ES-I3 (cell line): ENCODE data around the gene TBC1D7.

ENCODE experiments used
- H3K36me3 ChIP-seq: 2 replicates; pipeline ENCODE4 v1.6.1; 2013; ENCODE audit warnings: mild to moderate bottlenecking, low read length, control low read depth, moderate library complexity; ENCODE audit not compliant: insufficient read depth
- H3K4me1 ChIP-seq: 2 replicates; pipeline ENCODE4 v1.6.1; 2013; ENCODE audit warnings: mild to moderate bottlenecking, control low read depth, low read length; ENCODE audit not compliant: insufficient read depth
- H3K9ac ChIP-seq: 2 replicates; pipeline ENCODE4 v1.6.1; 2013; ENCODE audit warnings: low read depth, mild to moderate bottlenecking, low read length, moderate library complexity
- H3K9me3 ChIP-seq: 2 replicates; pipeline ENCODE4 v1.6.1; 2013; ENCODE audit warnings: mild to moderate bottlenecking, low read length, moderate library complexity; ENCODE audit not compliant: control insufficient read depth, insufficient read depth

Gene TBC1D7

DNA sequence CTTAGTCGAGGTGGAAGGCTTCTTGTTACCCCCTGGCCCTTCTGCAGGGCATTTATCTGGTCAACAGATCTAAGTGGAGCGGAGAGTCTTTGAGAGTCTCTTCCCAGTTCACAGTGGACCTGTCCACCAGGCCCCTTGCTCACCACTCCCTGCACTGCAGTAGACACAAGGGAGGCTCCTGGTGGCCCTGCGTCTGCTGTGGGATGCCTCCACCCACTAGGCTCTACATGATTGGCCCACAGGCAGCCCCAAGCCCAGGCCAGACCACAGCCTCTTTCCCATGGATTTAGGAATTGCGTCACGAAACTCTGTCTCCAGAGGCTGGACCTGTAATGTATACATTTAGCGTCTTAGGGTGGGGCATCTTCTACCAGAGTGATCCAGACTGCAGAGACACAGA lies 28.4 kb downstream of the TBC1D7 start:
- H3K4me1 ChIP-seq = no peaks in the 10 kb centered on the region
- no peak overlapping the region for H3K9ac ChIP-seq
- H3K9me3 ChIP-seq = no peaks in the 10 kb centered on the region
- H3K36me3 ChIP-seq = peaks cover 15% of the 10 kb centered on the region

DNA sequence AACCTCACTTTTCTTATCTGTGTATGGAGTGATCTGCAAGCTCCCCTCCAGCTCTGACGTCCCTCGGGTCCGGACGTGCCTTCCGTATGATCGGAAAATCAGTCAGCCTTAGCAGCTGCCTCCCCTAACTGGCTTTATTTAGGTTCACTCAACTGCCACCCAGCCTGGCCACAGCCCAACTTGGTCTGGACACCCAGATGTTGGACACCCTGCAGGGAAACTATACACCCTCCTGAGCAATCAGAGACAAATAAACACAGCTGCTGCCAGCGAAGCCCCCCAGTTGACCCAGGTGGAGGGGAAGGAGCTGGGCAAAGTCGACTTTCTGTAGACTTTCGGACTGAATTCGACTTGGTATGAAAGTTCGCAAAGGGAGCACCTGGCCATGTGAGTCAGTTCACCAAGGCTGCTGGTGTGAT lies 28.9 kb downstream of the TBC1D7 start:
- Histone ChIP-seq H3K4me1 (no peaks in the 10 kb centered on the region), H3K36me3 (peaks cover 17% of the 10 kb centered on the region), H3K9me3 (no peaks in the 10 kb centered on the region), H3K9ac (no peak overlapping the region)

DNA sequence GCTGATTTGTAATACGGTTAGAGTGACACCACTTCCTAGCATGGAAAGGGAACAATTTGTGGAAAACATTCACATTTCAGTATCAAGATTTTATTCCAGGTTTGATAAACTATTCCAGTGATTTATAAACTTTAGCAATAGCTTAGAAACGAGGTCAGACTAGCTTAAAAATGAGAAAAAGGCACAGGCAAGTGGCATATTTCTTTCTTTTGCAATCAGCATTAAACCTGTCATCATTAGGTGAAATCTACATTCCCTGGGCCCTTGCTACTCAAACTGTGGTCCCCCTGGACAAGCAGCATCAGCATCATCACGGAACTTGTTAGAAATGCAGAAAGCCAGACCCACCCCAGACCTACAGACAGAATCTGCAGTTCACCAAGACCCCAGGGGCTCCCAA lies 29.9 kb downstream of the TBC1D7 start:
- H3K4me1 ChIP-seq = no peaks in the 10 kb centered on the region
- peaks cover 25% of the 10 kb centered on the region for H3K36me3 ChIP-seq
- no peaks in the 10 kb centered on the region for H3K9me3 ChIP-seq
- H3K9ac ChIP-seq = no peak overlapping the region

DNA sequence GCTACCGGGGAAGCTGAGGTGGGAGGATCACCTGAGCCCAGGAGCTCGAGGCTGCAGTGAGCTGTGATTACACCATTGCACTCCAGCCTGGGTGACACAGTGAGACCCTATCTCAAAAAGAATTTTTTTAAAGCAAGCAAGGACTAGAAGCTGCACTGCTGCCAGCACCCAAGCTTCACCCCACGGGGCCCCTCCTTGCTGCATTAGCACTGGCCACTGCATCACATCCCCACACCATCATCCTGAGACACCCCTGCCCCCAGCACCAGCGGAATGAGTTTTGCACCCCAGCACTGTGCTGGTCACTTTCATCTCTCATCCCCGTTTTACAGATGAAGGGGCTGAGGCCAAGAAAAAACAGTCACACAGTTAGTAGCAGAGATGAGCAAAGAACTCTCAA lies 30.9 kb downstream of the TBC1D7 start:
- Histone ChIP-seq H3K36me3 (peaks cover 20% of the 10 kb centered on the region), H3K9ac (no peak overlapping the region), H3K9me3 (no peaks in the 10 kb centered on the region), H3K4me1 (no peaks in the 10 kb centered on the region)

DNA sequence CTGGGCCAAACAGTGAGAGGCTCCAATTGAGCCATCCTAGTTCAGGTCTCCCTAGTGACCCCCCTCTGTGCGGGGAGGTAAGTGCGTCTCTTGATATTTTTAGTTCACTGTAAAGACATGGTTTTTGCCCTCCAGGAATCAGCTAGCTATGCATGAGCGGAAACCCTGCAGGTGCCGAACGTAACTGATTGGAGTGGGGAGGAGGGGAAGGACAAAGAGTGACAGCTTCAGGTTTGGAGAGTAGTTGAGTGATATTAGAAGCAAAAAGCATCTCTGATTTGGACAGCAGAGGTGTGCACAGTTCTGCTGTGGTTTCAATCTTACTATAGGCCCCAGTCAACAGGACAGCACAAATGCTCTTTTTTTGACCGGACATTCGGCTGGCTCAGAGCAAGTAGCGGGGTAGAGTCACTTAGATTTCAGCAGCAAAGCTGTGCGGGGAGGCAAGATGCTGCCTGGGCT lies 31.8 kb downstream of the TBC1D7 start:
- Histone ChIP-seq H3K9ac (no peak overlapping the region), H3K36me3 (peaks cover 20% of the 10 kb centered on the region), H3K4me1 (no peaks in the 10 kb centered on the region), H3K9me3 (no peaks in the 10 kb centered on the region)

DNA sequence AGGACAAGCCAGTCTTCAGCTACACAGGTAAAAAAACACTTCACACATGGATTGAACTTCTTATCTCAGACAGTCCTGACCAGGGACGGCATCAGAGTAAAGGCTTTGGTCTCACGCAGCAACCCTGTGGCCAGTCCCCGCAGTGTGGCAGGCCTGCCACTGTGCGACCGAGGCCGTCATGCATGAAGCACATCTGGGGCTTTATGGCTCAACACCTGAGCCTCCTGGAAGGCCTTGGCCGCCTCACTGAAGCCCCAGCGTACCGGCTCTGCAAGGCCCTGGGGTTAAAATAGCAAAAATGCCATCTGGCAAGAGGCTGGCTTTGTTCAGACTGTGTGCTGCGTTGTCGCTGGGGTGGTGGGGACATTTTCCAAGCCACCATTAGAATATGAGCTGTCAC lies 32.8 kb downstream of the TBC1D7 start:
- Histone ChIP-seq H3K9me3 (no peaks in the 10 kb centered on the region), H3K36me3 (peaks cover 16% of the 10 kb centered on the region), H3K9ac (no peak overlapping the region), H3K4me1 (no peaks in the 10 kb centered on the region)

DNA sequence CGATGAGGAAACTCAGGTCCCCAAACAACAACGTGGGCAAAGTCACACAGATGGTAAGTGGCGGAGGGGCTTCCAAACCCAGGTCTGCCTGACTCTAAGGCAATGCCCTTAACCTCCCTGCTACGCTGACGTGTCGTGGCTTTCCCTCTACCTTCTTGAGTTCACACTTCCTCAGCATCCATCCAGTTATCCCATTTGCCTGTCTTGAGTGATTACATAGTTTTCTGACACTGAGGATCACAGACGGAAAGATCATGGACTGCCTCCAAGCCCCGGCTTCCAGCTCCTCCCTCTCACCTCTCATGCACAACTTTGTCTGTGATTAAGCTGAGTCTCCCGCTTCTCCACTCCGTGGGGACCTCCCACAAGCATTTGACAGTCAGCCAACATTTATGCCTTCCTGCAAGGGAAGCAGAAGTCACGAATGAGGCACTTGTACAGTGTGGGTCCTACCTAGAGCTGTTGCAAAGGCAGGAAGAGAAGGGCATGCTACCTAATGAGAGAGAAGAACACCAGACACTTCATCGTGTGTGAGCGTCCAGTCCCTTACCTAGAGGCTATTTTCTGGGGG lies 33.8 kb downstream of the TBC1D7 start:
- Histone ChIP-seq H3K9me3 (no peaks in the 10 kb centered on the region), H3K36me3 (peaks cover 13% of the 10 kb centered on the region), H3K9ac (no peak overlapping the region), H3K4me1 (no peaks in the 10 kb centered on the region)

DNA sequence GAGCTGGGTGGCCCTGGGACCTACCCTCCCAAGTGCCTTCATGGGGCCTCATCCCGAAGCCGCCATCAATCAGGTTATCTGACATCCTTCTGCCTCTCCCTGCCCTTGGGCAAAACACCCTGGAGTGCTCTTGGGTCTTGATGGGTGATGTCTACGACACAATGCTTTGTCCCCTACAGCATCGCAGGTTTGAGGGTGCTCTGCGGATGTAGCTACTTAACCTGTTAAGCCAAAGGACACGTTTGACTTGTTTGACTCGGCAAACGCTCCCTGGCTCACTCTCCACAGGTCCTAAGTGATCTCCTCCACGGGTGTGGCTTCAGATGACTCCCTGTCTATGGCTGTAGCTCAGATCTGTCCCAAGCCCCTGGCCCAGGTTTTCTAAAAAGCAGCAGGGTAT lies 35.6 kb downstream of the TBC1D7 start:
- Histone ChIP-seq H3K4me1 (no peaks in the 10 kb centered on the region), H3K9ac (no peak overlapping the region), H3K9me3 (no peaks in the 10 kb centered on the region; the same call in 1 of the 2 replicates), H3K36me3 (peaks cover 10% of the 10 kb centered on the region)

DNA sequence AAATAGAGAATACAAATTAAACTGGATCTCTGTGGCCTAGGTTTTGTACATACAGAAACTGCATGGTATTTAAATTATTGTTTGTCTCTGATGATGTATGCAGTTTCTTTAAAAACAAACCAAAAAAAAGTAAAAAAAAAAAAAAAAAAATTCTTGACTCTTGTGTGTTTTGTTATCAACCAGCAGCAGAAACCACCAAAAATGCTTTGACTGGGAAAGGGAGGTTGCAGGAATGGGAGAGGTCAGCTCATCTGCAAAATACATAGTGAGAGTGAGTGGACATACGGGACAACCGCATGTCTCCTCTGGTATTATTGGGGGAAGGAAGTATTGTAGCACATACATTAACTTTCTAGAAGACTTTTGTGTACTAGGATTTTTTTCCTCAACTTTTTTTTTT lies 38.0 kb downstream of the TBC1D7 start:
- H3K4me1 ChIP-seq = no peaks in the 10 kb centered on the region
- H3K36me3 ChIP-seq = peaks cover 10% of the 10 kb centered on the region
- H3K9me3 ChIP-seq = peaks cover 6% of the 10 kb centered on the region
- no peak overlapping the region for H3K9ac ChIP-seq

DNA sequence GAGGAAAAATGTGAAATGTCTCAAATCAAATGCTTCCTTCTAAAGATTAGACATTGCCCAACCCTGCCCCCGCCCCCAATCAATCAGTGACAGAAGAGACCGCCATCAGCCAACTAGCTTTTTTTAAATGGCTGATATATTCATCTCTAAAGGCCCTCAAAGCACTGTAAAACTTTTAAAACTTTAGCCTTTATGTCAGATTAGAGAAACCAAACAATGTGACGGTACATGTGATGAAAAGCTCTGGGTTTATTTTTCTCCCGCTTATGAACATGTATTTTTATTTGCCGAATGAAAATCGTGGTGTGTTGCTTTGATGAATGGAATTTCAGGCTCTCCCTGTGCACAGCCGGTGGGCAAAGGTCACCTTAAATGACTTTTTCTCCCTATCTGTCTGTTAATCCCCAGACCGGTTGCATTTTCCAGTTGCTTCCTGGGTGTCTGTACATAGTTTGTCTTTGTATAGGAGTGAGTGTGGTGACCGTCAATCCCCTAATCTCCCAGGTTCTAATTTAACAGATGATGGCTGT lies 38.5 kb downstream of the TBC1D7 start:
- Histone ChIP-seq H3K36me3 (peaks cover 10% of the 10 kb centered on the region), H3K9ac (no peak overlapping the region), H3K9me3 (peaks cover 6% of the 10 kb centered on the region), H3K4me1 (no peaks in the 10 kb centered on the region)

DNA sequence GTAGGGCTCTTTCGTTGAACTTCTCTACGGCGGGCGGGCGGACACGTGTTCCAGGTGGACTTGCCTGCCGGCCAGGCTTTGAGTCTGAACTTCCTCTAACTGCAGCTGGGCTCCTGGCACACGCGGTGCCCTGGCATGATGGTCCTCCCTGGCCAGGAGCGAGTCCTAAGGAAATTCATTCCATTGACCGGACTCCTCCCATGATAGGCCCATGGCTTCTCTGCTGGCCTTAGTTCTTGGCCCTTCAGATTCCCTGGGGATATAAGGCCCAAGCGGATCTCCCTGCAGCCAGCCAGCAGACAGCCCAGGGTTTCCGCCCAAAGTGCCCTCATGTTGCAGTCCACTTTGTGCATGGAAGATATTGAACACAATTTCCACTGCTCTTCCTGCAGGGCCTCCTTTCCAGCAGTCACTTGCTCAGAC lies 39.4 kb downstream of the TBC1D7 start:
- Histone ChIP-seq H3K4me1 (no peaks in the 10 kb centered on the region), H3K9ac (no peak overlapping the region), H3K36me3 (peaks cover 3% of the 10 kb centered on the region), H3K9me3 (peaks cover 6% of the 10 kb centered on the region)

DNA sequence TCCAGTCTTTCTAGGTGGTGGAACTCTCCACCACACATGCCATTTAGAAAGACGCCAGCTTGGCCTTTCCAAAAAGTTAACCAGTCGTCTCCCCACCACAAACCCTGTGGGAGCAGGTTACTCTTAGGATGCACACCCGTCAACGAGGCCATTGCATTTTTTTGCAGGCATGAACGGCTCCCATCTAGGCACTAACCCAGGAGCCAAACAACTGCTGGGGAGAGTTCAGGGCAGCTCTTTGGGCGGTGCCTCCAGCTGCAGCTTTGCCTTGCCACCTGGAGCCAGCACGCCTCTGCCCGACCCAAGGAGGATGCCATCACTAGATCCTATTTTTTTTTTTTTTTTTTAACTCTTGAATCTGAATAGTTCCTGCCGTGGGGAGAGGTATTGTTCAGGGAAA lies 39.9 kb downstream of the TBC1D7 start:
- Histone ChIP-seq H3K36me3 (no peaks in the 10 kb centered on the region), H3K9ac (no peak overlapping the region), H3K9me3 (peaks cover 6% of the 10 kb centered on the region), H3K4me1 (no peaks in the 10 kb centered on the region)

DNA sequence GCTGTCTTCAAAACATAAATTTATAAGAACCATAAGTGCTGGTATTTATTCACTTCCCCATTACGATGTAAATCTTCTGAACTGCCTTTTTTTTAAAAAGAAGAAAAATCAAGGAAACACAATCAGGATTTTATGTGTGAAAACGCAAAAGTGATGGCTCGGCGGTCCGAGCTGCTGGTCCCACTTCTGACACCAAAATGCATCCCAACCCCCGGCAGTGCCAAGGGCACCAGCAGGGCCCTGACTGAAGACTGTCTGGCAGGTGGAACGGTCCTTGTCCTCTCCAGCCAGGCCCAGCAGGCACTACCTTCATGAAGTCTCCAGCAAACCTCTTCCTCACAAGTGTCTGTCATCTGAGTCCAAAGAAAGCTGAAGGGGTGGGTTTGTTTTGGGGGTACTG lies 41.2 kb downstream of the TBC1D7 start:
- Histone ChIP-seq H3K36me3 (no peaks in the 10 kb centered on the region), H3K9ac (no peak overlapping the region), H3K9me3 (peaks cover 6% of the 10 kb centered on the region), H3K4me1 (no peaks in the 10 kb centered on the region)

DNA sequence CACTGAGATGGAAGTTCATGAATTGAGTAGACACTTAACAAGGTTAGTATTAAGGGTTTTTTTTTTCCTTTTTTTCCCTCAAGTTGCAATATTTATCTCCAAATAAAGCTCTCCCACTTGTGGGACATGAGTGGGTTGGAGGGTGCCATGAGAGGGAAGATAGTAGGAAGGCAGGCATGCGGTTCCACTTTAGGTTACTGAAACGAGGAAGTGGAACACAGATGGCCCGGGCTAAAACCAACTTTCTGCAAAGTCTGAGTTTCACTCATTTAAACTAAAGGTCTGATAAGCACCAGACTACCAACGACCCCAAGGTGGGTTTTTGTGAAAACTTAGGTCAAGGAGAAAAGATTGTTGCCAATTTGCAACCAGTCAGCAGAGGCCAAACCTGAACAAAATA lies 42.2 kb downstream of the TBC1D7 start:
- H3K4me1 ChIP-seq = no peaks in the 10 kb centered on the region
- no peaks in the 10 kb centered on the region for H3K36me3 ChIP-seq
- no peak overlapping the region for H3K9ac ChIP-seq
- peaks cover 6% of the 10 kb centered on the region for H3K9me3 ChIP-seq

DNA sequence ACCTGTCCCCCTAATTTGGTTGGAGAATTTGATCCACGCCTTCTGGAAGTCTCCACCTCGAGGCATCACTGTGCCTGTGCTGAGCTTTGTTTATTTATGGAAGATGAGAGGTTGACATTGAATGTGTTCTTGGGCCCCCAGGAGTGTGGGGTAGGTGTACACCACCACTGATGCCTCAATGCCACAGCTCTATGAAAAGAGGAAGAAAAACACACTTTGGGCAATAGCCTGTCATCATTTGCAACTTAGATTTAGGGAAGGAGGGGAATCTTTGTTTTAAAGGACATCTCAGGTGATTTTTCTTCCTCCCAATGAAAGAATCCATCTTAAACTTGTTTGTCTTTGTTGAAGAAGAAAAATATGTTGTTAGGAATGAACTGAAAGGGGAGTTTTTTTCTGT lies 42.6 kb downstream of the TBC1D7 start:
- Histone ChIP-seq H3K36me3 (no peaks in the 10 kb centered on the region), H3K4me1 (no peaks in the 10 kb centered on the region), H3K9me3 (peaks cover 6% of the 10 kb centered on the region), H3K9ac (no peak overlapping the region)
